ENCODE results near the gene UBA6.

UBA6 gene

GRCh38 chr4:67615119-67615518 lies 85.8 kb downstream of the UBA6 start:
- Histone ChIP-seq H3K4me3 (ENCODE audit: low read length) (no peak overlapping the region), H3K9me2 (replicated peaks; ENCODE audit: insufficient read depth, low read length) (no peaks in the 10 kb centered on the region), H3K4me2 (ENCODE audit: low read depth, low read length) (no peak overlapping the region), H2AFZ (ENCODE audit: low read length) (no peak overlapping the region), H4K20me1 (ENCODE audit: insufficient read depth, low read length) (no peaks in the 10 kb centered on the region), H3K9me3 (replicated peaks; ENCODE audit: insufficient read depth, low read length) (no peaks in the 10 kb centered on the region), H3K79me2 (ENCODE audit: low read length) (no peaks in the 10 kb centered on the region), H3K27me3 (replicated peaks; ENCODE audit: insufficient read depth, low read length) (no peaks in the 10 kb centered on the region), H3K27ac (ENCODE audit: low read length) (no peak overlapping the region), H3K36me3 (replicated peaks; ENCODE audit: insufficient read depth, low read length) (no peaks in the 10 kb centered on the region), H3K9ac (ENCODE audit: low read length) (no peak overlapping the region), H3K4me1 (ENCODE audit: low read length) (peaks cover 10% of the 10 kb centered on the region), H3F3A (ENCODE audit: insufficient read depth, low read length) (no peaks in the 10 kb centered on the region; the same call in 1 of the 2 replicates)
- TF ChIP-seq EZH2phosphoT487 (IDR thresholded peaks at IDR 0.05; ENCODE audit: low read length) (no peak), CTCF (IDR thresholded peaks at IDR 0.05; ENCODE audit: low read length) (no peak), EZH2 (optimal IDR thresholded peaks at IDR 0.05; ENCODE audit: low read depth, low read length) (no peak)
- DNase-seq = no peak

GRCh38 chr4:67614186-67614585 lies 86.8 kb downstream of the UBA6 start:
- Histone ChIP-seq H3K4me1 (ENCODE audit: low read length) (peaks cover 10% of the 10 kb centered on the region), H3K4me2 (ENCODE audit: low read depth, low read length) (no peak overlapping the region), H3K79me2 (ENCODE audit: low read length) (no peaks in the 10 kb centered on the region), H3K27ac (ENCODE audit: low read length) (no peak overlapping the region), H3K4me3 (ENCODE audit: low read length) (no peak overlapping the region), H3K27me3 (replicated peaks; ENCODE audit: insufficient read depth, low read length) (no peaks in the 10 kb centered on the region), H4K20me1 (ENCODE audit: insufficient read depth, low read length) (no peaks in the 10 kb centered on the region), H3F3A (ENCODE audit: insufficient read depth, low read length) (no peaks in the 10 kb centered on the region; the same call in 1 of the 2 replicates), H3K36me3 (replicated peaks; ENCODE audit: insufficient read depth, low read length) (no peaks in the 10 kb centered on the region), H2AFZ (ENCODE audit: low read length) (no peak overlapping the region), H3K9me3 (replicated peaks; ENCODE audit: insufficient read depth, low read length) (no peaks in the 10 kb centered on the region), H3K9me2 (replicated peaks; ENCODE audit: insufficient read depth, low read length) (no peaks in the 10 kb centered on the region), H3K9ac (ENCODE audit: low read length) (no peak overlapping the region)
- TF ChIP-seq EZH2 (optimal IDR thresholded peaks at IDR 0.05; ENCODE audit: low read depth, low read length) (no peak), CTCF (IDR thresholded peaks at IDR 0.05; ENCODE audit: low read length) (no peak), EZH2phosphoT487 (IDR thresholded peaks at IDR 0.05; ENCODE audit: low read length) (no peak)
- DNase-seq = no peak

- Histone ChIP-seq H3K9me3 (replicated peaks; ENCODE audit: insufficient read depth, low read length) (no peaks in the 10 kb centered on the region), H3K9ac (ENCODE audit: low read length) (no peak overlapping the region; the same call in 1 of the 2 replicates), H3K4me2 (ENCODE audit: low read depth, low read length) (peak overlapping the region; percentile 39; the same call in 1 of the 2 replicates), H3K27me3 (replicated peaks; ENCODE audit: insufficient read depth, low read length) (no peaks in the 10 kb centered on the region), H3K9me2 (replicated peaks; ENCODE audit: insufficient read depth, low read length) (no peaks in the 10 kb centered on the region), H3K4me1 (ENCODE audit: low read length) (peaks cover 5% of the 10 kb centered on the region), H3K27ac (ENCODE audit: low read length) (peak overlapping the region; percentile 49; the same call in 1 of the 2 replicates), H4K20me1 (ENCODE audit: insufficient read depth, low read length) (no peaks in the 10 kb centered on the region), H3K36me3 (replicated peaks; ENCODE audit: insufficient read depth, low read length) (no peaks in the 10 kb centered on the region), H3K79me2 (ENCODE audit: low read length) (no peaks in the 10 kb centered on the region), H3F3A (ENCODE audit: insufficient read depth, low read length) (no peaks in the 10 kb centered on the region), H3K4me3 (ENCODE audit: low read length) (0 out of 2 replicates have a peak overlapping the region, but pooled peaks have one; percentile 15), H2AFZ (ENCODE audit: low read length) (no peak overlapping the region)
- TF ChIP-seq EZH2 (optimal IDR thresholded peaks at IDR 0.05; ENCODE audit: low read depth, low read length) = no peak
- TF ChIP-seq CTCF (IDR thresholded peaks at IDR 0.05; ENCODE audit: low read length) = no peak
- no peak for TF ChIP-seq EZH2phosphoT487 (IDR thresholded peaks at IDR 0.05; ENCODE audit: low read length)
- DNase-seq = peak; percentile 59
These were observed 92.9 kb downstream of the UBA6 start for GRCh38 chr4:67608027-67608426.
